ENCODE measurements around the gene RERG. TPM values are rescaled to one million over a fixed set of nuclear protein-coding genes. Genes with fewer than 3 reads are reported as not detected.

The RERG gene
- total RNA-seq, 2 experiments from 2014 or later, result not detected

GRCh38 chr12:15194456-15195368 is 26.5 kb downstream of the RERG start:
- Mint-ChIP-seq H3K9me3 (ENCODE audit: low read depth) (no peaks in the 10 kb centered on the region), H3K4me3 (no peak overlapping the region), H3K4me1 (no peaks in the 10 kb centered on the region), H3K27me3 (peaks cover 17% of the 10 kb centered on the region), H3K36me3 (no peaks in the 10 kb centered on the region), H3K27ac (no peak overlapping the region)
- CTCF ChIA-PET, result interaction anchor here (1.5 kb wide), 1 partner anchor 25 kb away, joined by 3 read pairs; no protein-coding TSS in a partner anchor
- ATAC-seq (no peak), DNase-seq (no peak)

DNA sequence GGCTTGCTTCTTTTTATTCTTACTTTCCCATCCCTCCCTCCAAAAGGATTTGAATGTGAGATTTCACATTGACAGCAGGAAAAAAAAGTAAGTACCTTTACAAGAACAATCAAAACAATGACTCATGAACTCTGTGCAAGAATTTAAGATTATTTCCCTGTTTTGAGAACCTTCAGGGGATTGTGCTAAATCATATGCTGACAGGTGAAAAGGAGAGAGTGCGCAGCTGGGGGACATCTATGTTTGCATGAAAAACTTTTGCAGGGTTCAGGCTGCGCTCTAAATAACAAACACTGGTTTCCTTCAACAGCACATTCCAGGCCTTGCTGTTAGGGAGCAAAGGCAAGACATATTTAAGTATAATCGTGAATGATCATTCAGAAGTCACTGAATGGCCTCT is 27.3 kb downstream of the RERG start:
- H3K4me1 Mint-ChIP-seq, result no peaks in the 10 kb centered on the region
- no peak overlapping the region for H3K4me3 Mint-ChIP-seq
- CTCF ChIA-PET, result no interaction called here
- peaks cover 17% of the 10 kb centered on the region for H3K27me3 Mint-ChIP-seq
- H3K9me3 Mint-ChIP-seq (ENCODE audit: low read depth), result no peaks in the 10 kb centered on the region
- H3K27ac Mint-ChIP-seq, result no peak overlapping the region
- ATAC-seq (no peak), DNase-seq (no peak)
- H3K36me3 Mint-ChIP-seq, result no peaks in the 10 kb centered on the region

GRCh38 chr12:15192720-15193119 is 28.5 kb downstream of the RERG start:
- ATAC-seq (no peak), DNase-seq (no peak)
- CTCF ChIA-PET, result interaction anchor here (4.0 kb wide), 1 partner anchor 29 kb away, joined by 19 read pairs; the partner anchor contains the start of gene RERG
- peaks cover 17% of the 10 kb centered on the region for H3K27me3 Mint-ChIP-seq
- no peaks in the 10 kb centered on the region for H3K9me3 Mint-ChIP-seq (ENCODE audit: low read depth)
- no peak overlapping the region for H3K27ac Mint-ChIP-seq
- H3K4me1 Mint-ChIP-seq, result no peaks in the 10 kb centered on the region
- no peaks in the 10 kb centered on the region for H3K36me3 Mint-ChIP-seq
- no peak overlapping the region for H3K4me3 Mint-ChIP-seq

DNA sequence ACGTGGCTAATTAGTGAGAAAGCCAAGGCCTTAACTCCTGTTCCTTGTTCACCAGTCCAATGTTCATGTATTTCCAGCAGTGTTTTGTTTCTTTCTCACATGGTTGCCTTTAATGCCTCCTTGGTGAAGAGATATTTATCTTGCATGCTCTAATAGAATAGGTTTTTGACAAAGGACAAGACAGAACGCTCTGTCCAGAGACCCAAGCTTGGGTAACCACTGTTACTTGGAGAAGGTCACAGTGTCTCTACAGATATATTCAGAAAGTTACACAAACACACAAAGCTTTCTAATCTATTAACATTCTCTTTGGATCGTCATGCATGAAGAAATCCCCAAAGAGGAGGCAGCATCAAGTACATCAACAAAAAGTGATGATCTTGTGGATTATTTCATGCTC is 33.1 kb downstream of the RERG start:
- H3K4me1 Mint-ChIP-seq, result no peaks in the 10 kb centered on the region
- H3K4me3 Mint-ChIP-seq, result no peak overlapping the region
- no peaks in the 10 kb centered on the region for H3K36me3 Mint-ChIP-seq
- H3K9me3 Mint-ChIP-seq (ENCODE audit: low read depth), result no peaks in the 10 kb centered on the region
- peaks cover 5% of the 10 kb centered on the region for H3K27me3 Mint-ChIP-seq
- ATAC-seq (no peak), DNase-seq (no peak)
- CTCF ChIA-PET, result interaction anchor here (1.4 kb wide), 1 partner anchor 33 kb away, joined by 3 read pairs; the partner anchor contains the start of gene RERG
- no peak overlapping the region for H3K27ac Mint-ChIP-seq

DNA sequence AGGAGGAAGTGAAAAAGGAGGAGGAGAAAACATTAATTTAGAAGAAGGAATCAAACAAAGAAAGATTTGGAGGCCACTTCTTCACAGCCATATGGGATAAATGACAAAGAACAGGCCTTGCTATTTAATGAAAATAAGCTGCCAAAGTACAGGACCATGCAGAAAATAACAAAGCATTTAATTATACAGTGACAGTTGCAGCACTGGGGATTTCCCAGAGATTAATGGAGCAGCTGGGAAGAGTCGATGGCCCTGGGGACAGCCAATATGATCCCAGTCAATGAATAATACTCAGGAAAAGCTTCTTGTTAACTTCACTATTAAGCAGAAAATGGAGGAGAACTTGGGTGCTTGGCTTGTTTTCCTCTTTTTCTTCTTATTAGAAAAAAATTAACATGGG is 34.6 kb downstream of the RERG start:
- no peaks in the 10 kb centered on the region for H3K9me3 Mint-ChIP-seq (ENCODE audit: low read depth)
- ATAC-seq, result no peak
- H3K27ac Mint-ChIP-seq, result no peak overlapping the region
- H3K4me1 Mint-ChIP-seq, result no peaks in the 10 kb centered on the region
- DNase-seq, result no peak
- H3K4me3 Mint-ChIP-seq, result no peak overlapping the region
- CTCF ChIA-PET, result interaction anchor here (1.4 kb wide), 1 partner anchor 35 kb away, joined by 3 read pairs; the partner anchor contains the start of gene RERG
- H3K27me3 Mint-ChIP-seq, result peaks cover 4% of the 10 kb centered on the region
- H3K36me3 Mint-ChIP-seq, result no peaks in the 10 kb centered on the region

DNA sequence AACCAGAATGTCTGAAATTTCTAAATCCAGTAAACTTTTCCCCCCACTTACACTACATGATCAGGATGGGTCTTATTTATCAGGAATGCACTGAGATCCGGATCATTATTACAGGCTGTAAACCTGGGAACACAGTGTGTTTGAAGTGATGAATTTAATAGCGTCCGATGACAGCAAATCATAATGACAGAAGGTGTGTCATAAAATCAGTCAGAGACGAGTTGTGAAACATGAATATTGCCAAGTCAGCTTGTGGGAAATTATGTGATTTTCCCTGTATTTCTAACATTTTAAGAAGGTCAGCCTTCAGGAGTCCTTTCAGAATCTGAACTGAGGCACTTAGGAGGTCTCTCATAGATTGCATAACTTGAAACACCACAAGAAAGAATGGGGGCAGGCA is 36.7 kb downstream of the RERG start:
- CTCF ChIA-PET, result no interaction called here
- no peaks in the 10 kb centered on the region for H3K9me3 Mint-ChIP-seq (ENCODE audit: low read depth)
- no peak overlapping the region for H3K27ac Mint-ChIP-seq
- no peak for ATAC-seq
- no peak overlapping the region for H3K4me3 Mint-ChIP-seq
- DNase-seq, result no peak
- peaks cover 5% of the 10 kb centered on the region for H3K27me3 Mint-ChIP-seq
- no peaks in the 10 kb centered on the region for H3K4me1 Mint-ChIP-seq
- no peaks in the 10 kb centered on the region for H3K36me3 Mint-ChIP-seq

GRCh38 chr12:15183821-15184220 is 37.4 kb downstream of the RERG start:
- H3K4me3 Mint-ChIP-seq, result no peak overlapping the region
- no peak for DNase-seq
- no peaks in the 10 kb centered on the region for H3K36me3 Mint-ChIP-seq
- CTCF ChIA-PET, result interaction anchor here (1.8 kb wide), 1 partner anchor 37 kb away, joined by 6 read pairs; the partner anchor contains the start of gene RERG
- no peak overlapping the region for H3K27ac Mint-ChIP-seq
- H3K9me3 Mint-ChIP-seq (ENCODE audit: low read depth), result no peaks in the 10 kb centered on the region
- H3K4me1 Mint-ChIP-seq, result no peaks in the 10 kb centered on the region
- no peak for ATAC-seq
- H3K27me3 Mint-ChIP-seq, result peaks cover 9% of the 10 kb centered on the region

- no peak overlapping the region for H3K27ac Mint-ChIP-seq
These were observed 40.1 kb downstream of the RERG start for GRCh38 chr12:15181017-15181683.

DNA sequence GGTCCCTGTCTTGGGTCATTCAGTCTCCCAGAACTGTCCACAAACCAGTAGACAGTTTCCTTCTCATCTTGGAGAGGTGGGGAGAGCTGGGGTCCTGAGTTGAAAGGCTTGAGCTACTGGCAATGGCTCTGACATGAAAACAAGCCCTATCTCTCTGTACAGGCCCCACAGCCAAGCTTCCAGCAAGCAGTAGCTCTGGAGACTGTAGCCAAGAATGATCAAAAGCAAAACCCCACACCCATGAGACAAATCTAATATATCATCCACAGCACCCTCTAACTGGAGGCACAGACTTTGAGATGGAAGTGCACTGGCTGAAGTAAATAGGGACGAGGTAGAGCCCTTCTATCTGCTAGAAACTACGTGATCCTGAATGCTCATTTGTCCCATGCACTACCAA is 40.9 kb downstream of the RERG start:
- H3K9me3 Mint-ChIP-seq (ENCODE audit: low read depth), result no peaks in the 10 kb centered on the region
- H3K4me3 Mint-ChIP-seq, result no peak overlapping the region
- ATAC-seq, result no peak
- CTCF ChIA-PET, result no interaction called here
- no peaks in the 10 kb centered on the region for H3K36me3 Mint-ChIP-seq
- peaks cover 21% of the 10 kb centered on the region for H3K27me3 Mint-ChIP-seq
- no peak for DNase-seq
- no peak overlapping the region for H3K27ac Mint-ChIP-seq
- no peaks in the 10 kb centered on the region for H3K4me1 Mint-ChIP-seq

More at GRCh38 chr12:15181017-15181683, 40.1 kb downstream of the RERG start:
- no peak for DNase-seq
- H3K4me3 Mint-ChIP-seq, result no peak overlapping the region
- H3K4me1 Mint-ChIP-seq, result no peaks in the 10 kb centered on the region
- no peaks in the 10 kb centered on the region for H3K9me3 Mint-ChIP-seq (ENCODE audit: low read depth)
- no peaks in the 10 kb centered on the region for H3K36me3 Mint-ChIP-seq
- CTCF ChIA-PET, result no interaction called here
- peaks cover 16% of the 10 kb centered on the region for H3K27me3 Mint-ChIP-seq
- no peak for ATAC-seq

GRCh38 chr12:15179672-15180071 is 41.5 kb downstream of the RERG start:
- H3K4me1 Mint-ChIP-seq, result no peaks in the 10 kb centered on the region
- peaks cover 23% of the 10 kb centered on the region for H3K27me3 Mint-ChIP-seq
- CTCF ChIA-PET, result no interaction called here
- H3K27ac Mint-ChIP-seq, result no peak overlapping the region
- H3K36me3 Mint-ChIP-seq, result no peaks in the 10 kb centered on the region
- H3K9me3 Mint-ChIP-seq (ENCODE audit: low read depth), result no peaks in the 10 kb centered on the region
- ATAC-seq, result no peak
- H3K4me3 Mint-ChIP-seq, result no peak overlapping the region
- DNase-seq, result no peak

DNA sequence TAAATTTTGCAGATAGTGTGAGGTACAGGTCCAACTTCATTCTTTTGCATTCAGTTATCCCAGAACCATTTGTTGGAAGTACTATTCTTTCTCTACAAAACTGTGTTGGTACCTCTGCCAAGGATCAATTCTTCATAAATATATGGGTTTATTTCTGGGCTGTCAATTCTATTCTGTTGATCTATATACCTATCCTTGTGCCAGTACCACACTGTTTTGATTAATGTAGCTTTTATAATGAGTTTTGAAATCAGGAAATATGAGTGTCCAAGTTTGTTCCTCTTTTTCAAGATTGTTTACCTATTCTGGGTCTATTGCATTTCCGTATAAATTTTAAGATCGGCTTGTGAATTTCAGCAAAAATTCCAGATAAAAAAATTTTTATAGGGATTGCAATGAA is 48.1 kb downstream of the RERG start:
- DNase-seq, result no peak
- Mint-ChIP-seq H3K4me1 (no peaks in the 10 kb centered on the region), H3K4me3 (no peak overlapping the region), H3K36me3 (no peaks in the 10 kb centered on the region), H3K9me3 (ENCODE audit: low read depth) (no peaks in the 10 kb centered on the region), H3K27me3 (peaks cover 35% of the 10 kb centered on the region), H3K27ac (no peak overlapping the region)
- no peak for ATAC-seq
- CTCF ChIA-PET, result no interaction called here

GRCh38 chr12:15172060-15172822 is 49.0 kb downstream of the RERG start:
- CTCF ChIA-PET, result interaction anchor here (2.4 kb wide), 1 partner anchor 49 kb away, joined by 10 read pairs; the partner anchor contains the start of gene RERG
- Mint-ChIP-seq H3K27me3 (peaks cover 32% of the 10 kb centered on the region), H3K4me3 (no peak overlapping the region), H3K9me3 (ENCODE audit: low read depth) (no peaks in the 10 kb centered on the region), H3K36me3 (no peaks in the 10 kb centered on the region), H3K27ac (no peak overlapping the region), H3K4me1 (no peaks in the 10 kb centered on the region)
- ATAC-seq (no peak), DNase-seq (no peak)

GRCh38 chr12:15171012-15171655 is 50.1 kb downstream of the RERG start:
- DNase-seq (no peak), ATAC-seq (no peak)
- Mint-ChIP-seq H3K27ac (no peak overlapping the region), H3K9me3 (ENCODE audit: low read depth) (no peaks in the 10 kb centered on the region), H3K4me1 (no peaks in the 10 kb centered on the region), H3K27me3 (peaks cover 29% of the 10 kb centered on the region), H3K36me3 (no peaks in the 10 kb centered on the region), H3K4me3 (no peak overlapping the region)
- CTCF ChIA-PET, result interaction anchor here (2.4 kb wide), 1 partner anchor 50 kb away, joined by 10 read pairs; the partner anchor contains the start of gene RERG

Measured in activated CD8-positive, alpha-beta memory T cell treated with anti-CD3 and anti-CD28 coated beads, Interleukin-2, amount 10 ng/mL, durations not matched to agents 7 days and 5 days (primary cell).